Activated naive CD4-positive, alpha-beta T cell treated with anti-CD3 and anti-CD28 coated beads, Interleukin-2, amount 50 U/mL, for 16 hours (primary cell): ENCODE measurements around the gene MAML3.
A peak's percentile ranks its signal among the peaks of the same experiment; 100 is the strongest.

Experiments
- DNase-seq: peaks from one replicate; pipeline ENCODE4 v3.0.0-alpha.2; 2020

Gene MAML3

GRCh38 chr4:140153718-140154571 is at the start of gene MAML3:
Gene MAML3 (minus strand): TSS chr4:140154184. CDS start chr4:140153327, 857 bp downstream.
- peak; percentile 84 for DNase-seq

DNA sequence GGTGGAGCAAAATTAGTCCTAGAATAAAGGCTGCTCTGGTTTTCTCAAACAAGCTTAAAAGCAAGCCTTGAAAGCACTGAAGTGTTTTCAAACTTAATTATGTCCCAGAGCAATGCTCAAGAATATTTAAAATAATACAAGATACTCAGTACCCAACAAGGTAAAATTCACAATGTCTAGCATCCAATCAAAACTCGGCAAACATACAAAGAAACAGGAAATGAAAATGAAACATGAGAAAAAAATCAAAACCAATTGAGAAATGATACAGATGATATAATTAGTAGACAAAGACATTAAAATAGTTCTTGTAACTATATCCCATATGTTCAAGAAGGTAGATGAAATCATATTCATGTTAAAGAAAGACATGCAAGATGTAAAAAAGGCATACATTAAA is 45.0 kb upstream of the MAML3 start:
- no peak for DNase-seq

- DNase-seq: no peak
Observed at GRCh38 chr4:140195806-140196205, 41.8 kb upstream of the MAML3 start.

DNA sequence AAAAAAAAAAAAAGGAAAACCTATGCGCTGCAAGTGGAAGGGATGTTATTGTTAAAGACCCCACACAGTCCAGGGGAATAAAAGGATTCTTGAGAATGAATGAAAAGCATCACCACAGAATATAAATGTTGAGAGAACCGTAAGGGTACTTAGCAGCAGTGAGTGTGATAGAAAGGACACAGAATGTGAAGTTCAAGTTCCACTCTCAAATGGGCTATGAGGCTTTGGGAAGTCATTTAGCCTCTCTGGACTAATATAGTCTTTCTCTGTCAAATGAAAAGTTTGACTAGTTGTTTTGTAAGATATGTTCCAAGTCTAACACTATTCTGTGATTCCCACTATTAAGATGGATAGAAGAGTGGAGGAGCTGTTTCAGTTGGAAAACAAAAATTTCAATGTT is 35.8 kb upstream of the MAML3 start:
- DNase-seq: no peak

DNA sequence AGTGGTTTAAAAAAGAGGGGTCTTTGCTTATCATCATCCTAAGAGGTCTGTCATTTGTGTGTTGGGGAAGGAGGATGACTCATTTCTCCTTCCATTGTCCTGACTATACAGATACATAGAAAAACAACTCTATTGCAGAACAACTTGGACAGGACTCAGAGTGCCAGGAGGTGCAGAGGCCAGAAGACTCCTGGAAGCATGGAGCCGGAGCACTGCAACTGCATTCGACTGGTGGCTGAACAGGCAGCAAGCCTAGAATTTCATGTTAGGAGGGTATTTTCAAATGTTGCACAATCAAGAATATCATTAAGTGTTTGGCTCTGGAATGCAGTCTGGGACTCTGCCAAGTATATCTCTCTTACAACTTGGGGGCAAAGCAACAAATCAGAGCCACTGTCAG is 35.0 kb upstream of the MAML3 start:
- DNase-seq: no peak

DNA sequence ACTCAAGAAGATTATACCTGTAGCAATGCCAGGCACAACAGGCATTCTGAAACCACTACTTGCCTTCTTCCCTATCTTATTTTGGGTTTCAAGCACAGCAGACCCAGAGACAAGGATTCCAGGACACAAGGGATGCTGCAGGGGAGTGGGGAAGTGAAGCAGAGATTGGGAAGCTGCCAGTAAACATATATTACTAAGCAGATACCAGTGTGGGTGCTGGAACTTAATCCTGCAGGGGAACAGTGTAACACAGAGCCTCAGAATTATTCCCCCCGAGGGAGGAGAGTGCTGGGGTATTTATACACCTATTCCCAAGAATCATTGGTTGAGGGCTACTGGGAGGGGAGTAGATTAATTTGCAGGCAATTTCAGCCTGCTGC is 33.3 kb upstream of the MAML3 start:
- DNase-seq: no peak

DNA sequence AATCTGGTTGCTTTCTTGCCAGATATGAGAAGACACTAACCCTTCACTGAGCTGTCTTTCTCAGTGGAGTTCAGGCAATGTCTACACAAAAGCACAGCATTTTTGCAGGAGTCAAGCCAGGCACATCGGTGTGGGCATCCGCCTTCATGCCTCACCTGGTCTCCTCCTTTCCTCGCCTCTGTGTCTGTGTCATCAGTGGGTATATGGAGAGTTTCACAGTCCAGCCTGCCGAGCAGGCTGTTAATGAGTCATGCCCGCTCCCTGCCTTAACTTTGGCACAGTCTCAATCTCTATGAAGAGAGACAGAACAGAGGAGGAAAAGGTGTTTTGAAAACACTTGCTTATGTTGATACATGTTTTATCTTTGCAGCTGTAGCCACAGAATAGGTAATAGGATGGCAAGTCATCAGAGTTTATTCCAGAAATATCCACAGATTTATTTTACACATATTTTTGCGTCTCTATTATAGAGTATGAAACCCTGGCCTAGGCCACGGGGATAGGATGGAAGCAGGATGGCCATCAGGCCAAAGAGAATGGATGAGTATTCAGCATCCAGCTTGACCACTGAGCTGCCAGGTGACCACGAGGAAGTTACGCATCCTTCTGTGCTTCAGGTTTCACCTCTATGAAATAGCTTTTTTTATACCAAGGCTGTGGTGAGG is 32.8 kb upstream of the MAML3 start:
- DNase-seq: no peak

DNA sequence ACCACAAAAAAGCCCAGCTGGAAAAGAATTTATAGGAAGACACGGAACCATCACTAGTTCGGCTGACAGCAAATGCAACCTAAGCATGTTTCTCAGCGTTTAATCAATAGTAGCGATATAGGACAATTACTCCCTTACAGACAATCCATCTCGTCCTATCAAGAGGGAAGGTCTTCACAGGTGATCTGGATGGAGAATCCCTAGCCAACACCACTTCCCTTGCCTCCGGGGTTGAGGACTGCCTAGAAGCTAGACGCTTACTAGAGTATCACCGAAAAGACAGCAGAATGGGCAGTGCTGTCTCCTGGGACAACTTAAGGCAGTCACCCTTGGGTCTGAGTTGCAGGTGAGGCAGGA is 32.1 kb upstream of the MAML3 start:
- no peak for DNase-seq

- no peak for DNase-seq
Observed at GRCh38 chr4:140185412-140186081, 31.6 kb upstream of the MAML3 start.

- no peak for DNase-seq
Observed at GRCh38 chr4:140183270-140183669, 29.3 kb upstream of the MAML3 start.

GRCh38 chr4:140180577-140180976 is 26.6 kb upstream of the MAML3 start:
- DNase-seq: no peak

DNA sequence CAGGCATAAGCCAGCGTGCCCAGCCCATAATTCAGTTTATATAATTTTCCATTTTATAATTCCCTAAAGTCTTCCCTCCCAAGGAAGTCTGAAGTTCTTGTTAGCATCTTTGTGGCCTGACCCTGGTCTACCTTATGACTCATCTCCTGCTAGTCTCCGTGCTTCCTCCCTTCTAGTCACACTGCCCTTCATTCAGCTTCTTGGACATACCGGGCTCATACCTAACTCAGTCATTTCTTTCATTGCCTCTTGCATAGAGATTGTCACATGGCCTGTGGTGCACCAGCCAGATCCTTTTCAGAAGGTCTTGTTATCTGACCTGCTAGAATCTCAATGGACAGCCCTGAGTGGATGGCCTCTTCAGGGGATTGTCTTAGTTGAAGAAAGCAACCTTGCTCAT is 22.8 kb upstream of the MAML3 start:
- no peak for DNase-seq

GRCh38 chr4:140174543-140174942 is 20.6 kb upstream of the MAML3 start:
- DNase-seq: no peak

- no peak for DNase-seq
Observed at GRCh38 chr4:140172960-140173359, 19.0 kb upstream of the MAML3 start.

DNA sequence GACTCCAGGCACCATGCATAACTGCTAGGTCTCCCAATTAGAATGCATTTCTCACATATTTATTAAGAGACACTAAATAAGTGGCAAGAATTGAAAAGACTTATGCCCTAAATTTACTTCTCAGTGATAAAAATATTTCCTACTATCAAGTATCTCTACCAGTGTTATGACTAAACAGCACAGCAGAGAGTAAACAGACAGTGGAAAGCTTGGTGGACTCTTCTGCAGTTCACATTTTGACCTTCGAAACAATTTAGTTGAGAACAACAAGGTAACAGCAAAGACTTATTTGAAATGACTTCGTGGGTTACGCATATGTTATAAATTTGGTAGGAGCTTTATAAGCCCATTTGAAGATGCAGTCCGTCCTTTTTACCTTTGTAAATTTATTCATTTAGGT is 16.3 kb upstream of the MAML3 start:
- DNase-seq: no peak

- no peak for DNase-seq
Observed at GRCh38 chr4:140168936-140169335, 15.0 kb upstream of the MAML3 start.

DNA sequence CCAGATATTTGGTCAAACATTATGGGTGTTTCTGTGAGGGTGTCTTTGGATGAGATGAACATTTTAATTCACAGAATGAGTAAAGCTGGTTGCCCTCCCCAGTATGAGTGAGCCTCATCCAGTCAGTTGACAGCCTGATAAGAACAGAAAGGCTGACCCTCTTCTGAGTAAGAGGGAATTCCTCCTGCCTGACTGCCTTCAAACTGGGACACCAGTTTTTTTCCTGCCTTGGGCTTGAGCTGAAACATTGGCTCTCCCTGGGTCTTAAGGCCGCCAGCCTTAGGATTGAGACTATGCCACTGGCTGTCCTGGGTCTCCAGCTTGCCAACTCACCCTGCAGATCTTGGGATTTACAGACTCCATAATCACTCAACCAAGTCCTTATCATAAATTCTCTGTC is 14.5 kb upstream of the MAML3 start:
- no peak for DNase-seq

DNA sequence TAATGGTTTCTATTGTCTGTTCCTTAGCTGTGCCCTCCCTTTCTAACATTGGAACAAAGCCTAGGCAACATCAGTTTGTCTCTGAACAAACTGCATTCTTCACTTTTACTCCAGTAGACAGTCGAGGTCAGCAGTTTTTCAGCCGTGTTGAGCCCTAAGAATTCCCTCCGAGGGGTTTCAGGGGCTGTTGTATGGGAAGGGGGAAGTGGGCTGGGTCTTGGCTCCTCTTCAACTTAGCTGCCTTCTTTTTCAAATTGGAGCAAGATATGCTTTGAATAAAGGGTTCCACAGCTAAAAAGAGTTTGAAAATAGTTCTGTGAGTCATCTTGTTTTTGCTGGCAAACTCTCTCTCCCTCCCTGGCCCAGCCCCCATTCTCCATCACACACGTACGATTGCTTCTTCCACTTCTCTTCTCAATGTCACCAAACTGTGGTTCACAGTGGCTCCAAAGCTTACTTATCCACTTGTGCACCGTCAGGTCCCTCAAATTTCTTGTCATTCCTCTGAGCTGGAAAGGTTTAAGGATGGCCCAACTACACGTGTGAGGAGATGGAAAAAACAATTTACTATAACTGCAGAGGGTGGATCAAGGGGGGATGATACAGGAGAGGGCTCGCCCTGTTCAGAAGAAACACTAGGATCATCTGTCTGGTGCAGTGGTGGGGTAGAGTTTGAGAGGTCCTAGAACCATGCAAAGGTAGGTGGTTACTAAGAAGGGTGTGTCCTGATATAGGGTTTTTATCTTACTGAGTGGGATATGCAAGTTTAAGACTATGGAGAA is 9.2 kb upstream of the MAML3 start:
- no peak for DNase-seq

- no peak for DNase-seq
Observed at GRCh38 chr4:140162596-140162995, 8.6 kb upstream of the MAML3 start.

DNA sequence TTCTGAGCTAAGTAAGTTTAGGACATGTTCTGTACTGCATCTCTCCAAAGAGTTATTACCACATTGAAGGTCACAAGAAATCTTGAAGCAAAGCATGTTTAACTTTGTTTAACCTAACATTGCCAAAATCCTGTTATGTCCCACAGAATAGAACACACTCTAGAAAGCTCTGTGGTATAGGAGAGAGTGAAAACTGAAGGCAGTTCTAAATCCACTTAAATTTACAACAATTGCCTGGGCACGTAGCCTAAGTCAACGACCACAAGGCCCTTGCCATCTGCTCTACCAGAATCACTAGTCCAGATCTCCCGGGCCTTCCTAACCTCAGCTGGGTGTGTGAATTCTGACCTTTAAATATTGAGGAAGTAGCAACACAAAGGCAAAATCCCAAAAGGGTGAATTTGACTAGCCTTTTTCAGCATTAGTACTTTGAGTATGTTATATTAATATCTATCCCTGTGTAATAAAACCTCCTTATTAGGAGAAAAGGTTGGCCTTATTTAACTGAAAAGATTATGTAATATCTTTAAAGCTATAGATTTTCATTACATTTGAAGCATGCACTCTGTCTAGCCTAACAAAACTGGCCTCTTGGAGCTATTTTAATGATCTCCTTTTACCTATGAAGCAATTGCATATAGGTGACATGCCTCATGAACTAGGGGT is 4.5 kb upstream of the MAML3 start:
- no peak for DNase-seq

DNA sequence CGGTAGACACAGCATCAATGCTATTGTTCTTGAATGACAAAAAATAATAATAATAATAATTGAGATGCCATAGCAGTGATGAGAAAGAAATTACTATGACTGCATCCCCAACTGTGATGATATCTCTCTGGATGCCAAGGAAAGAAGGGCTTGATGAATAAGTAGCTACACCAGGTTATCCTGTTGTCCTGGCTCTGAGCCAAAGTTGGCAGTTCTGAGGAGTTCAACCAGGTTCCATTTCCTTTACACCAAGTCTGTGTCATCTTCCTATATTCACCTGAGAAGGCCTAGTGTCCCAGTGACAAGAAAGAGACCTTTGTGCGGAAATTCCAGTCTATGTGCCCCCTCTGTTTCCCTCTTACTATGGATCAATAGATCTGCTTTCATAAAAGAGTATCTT is 3.4 kb upstream of the MAML3 start:
- DNase-seq: no peak

GRCh38 chr4:140156529-140157171 is 2.7 kb upstream of the MAML3 start:
- peak; percentile 42 for DNase-seq
